HCT116 (cell line): Measurements from ENCODE around the gene FLT4.

Experiments
- CTCF ChIP-seq, 3 experiments: fragments of 200-600 bp in 1 of 3; sonication (generic) in 1 of 3; IDR thresholded peaks in 2 of 3; conservative IDR thresholded peaks in 1 of 3; 2 replicates each; pipeline ENCODE4 v1.5.1; 2012 to 2017; ENCODE audit warnings: low read depth in 2 of 3, low read length in 2 of 3, antibody characterized with exemption in 1 of 3, borderline replicate concordance in 1 of 3, control low read depth in 1 of 3, mild to moderate bottlenecking in 1 of 3, mixed read lengths in 1 of 3, mixed run types in 1 of 3, moderate library complexity in 1 of 3; ENCODE audit not compliant: insufficient read depth in 1 of 3
- EZH2phosphoT487 ChIP-seq: fragments of 200-600 bp; IDR thresholded peaks from 2 replicates; pipeline ENCODE4 v1.6.1; 2018; ENCODE audit warnings: antibody characterized with exemption, borderline replicate concordance
- POLR2A ChIP-seq: IDR thresholded peaks from 2 replicates; pipeline ENCODE4 v1.7.0; 2011; ENCODE audit warnings: borderline replicate concordance; ENCODE audit not compliant: insufficient read depth, insufficient read length; ENCODE audit errors: extremely low read depth
- POLR2AphosphoS5 ChIP-seq: IDR thresholded peaks from 2 replicates; pipeline ENCODE4 v1.6.1; 2011; ENCODE audit warnings: mild to moderate bottlenecking, low read depth, low read length, moderate library complexity
- REST ChIP-seq: IDR thresholded peaks from 2 replicates; pipeline ENCODE4 v1.6.1; 2012; ENCODE audit warnings: low read depth
- TF ChIP-seq, protein P1 (sequence below): IDR thresholded peaks from 2 replicates; pipeline ENCODE4 v1.6.1; 2011; ENCODE audit warnings: mild to moderate bottlenecking, low read length, moderate library complexity; ENCODE audit not compliant: insufficient replicate concordance; ENCODE audit errors: extremely low read depth

GRCh38 chr5:180691046-180691445, 41.6 kb upstream of the FLT4 start:
- TF ChIP-seq POLR2A = no peak
- no peak for TF ChIP-seq CTCF (IDR thresholded peaks at IDR 0.05 in 2 of 3, conservative IDR thresholded peaks at IDR 0.05 in 1 of 3; ENCODE audit: borderline replicate concordance in 1 of 3, insufficient read depth in 1 of 3, low read depth in 2 of 3, low read length in 2 of 3)
- TF ChIP-seq REST = no peak
- TF ChIP-seq, protein P1, sequence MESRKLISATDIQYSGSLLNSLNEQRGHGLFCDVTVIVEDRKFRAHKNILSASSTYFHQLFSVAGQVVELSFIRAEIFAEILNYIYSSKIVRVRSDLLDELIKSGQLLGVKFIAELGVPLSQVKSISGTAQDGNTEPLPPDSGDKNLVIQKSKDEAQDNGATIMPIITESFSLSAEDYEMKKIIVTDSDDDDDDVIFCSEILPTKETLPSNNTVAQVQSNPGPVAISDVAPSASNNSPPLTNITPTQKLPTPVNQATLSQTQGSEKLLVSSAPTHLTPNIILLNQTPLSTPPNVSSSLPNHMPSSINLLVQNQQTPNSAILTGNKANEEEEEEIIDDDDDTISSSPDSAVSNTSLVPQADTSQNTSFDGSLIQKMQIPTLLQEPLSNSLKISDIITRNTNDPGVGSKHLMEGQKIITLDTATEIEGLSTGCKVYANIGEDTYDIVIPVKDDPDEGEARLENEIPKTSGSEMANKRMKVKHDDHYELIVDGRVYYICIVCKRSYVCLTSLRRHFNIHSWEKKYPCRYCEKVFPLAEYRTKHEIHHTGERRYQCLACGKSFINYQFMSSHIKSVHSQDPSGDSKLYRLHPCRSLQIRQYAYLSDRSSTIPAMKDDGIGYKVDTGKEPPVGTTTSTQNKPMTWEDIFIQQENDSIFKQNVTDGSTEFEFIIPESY = no peak
- TF ChIP-seq POLR2AphosphoS5 = no peak
- no peak for TF ChIP-seq EZH2phosphoT487
